ES-I3 (cell line): ENCODE results near the gene C11orf24.
"Not testable (repeated sequence)": the region's sequence is repeated elsewhere in the genome, so short reads cannot be mapped to it uniquely, and the experiment has no call there.

Source experiments
- H3K36me3 ChIP-seq: 2 replicates; pipeline ENCODE4 v1.6.1; 2013; ENCODE audit warnings: mild to moderate bottlenecking, low read length, control low read depth, moderate library complexity; ENCODE audit not compliant: insufficient read depth
- H3K4me1 ChIP-seq: 2 replicates; pipeline ENCODE4 v1.6.1; 2013; ENCODE audit warnings: mild to moderate bottlenecking, control low read depth, low read length; ENCODE audit not compliant: insufficient read depth
- H3K9ac ChIP-seq: 2 replicates; pipeline ENCODE4 v1.6.1; 2013; ENCODE audit warnings: low read depth, mild to moderate bottlenecking, low read length, moderate library complexity
- H3K9me3 ChIP-seq: 2 replicates; pipeline ENCODE4 v1.6.1; 2013; ENCODE audit warnings: mild to moderate bottlenecking, low read length, moderate library complexity; ENCODE audit not compliant: control insufficient read depth, insufficient read depth

Gene C11orf24

GRCh38 chr11:68303982-68304780 lies 32.4 kb upstream of the C11orf24 start:
- Histone ChIP-seq H3K4me1 (no peaks in the 10 kb centered on the region), H3K36me3 (no peaks in the 10 kb centered on the region), H3K9me3 (peaks cover 8% of the 10 kb centered on the region), H3K9ac (no peak overlapping the region)

- no peaks in the 10 kb centered on the region for H3K4me1 ChIP-seq
Observed at GRCh38 chr11:68303083-68303482, 31.3 kb upstream of the C11orf24 start.

GRCh38 chr11:68302670-68303069 lies 30.9 kb upstream of the C11orf24 start:
- H3K9ac ChIP-seq = no peak overlapping the region
- peaks cover 8% of the 10 kb centered on the region for H3K9me3 ChIP-seq
- H3K4me1 ChIP-seq = no peaks in the 10 kb centered on the region
- no peaks in the 10 kb centered on the region for H3K36me3 ChIP-seq

More at GRCh38 chr11:68303083-68303482, 31.3 kb upstream of the C11orf24 start:
- H3K9ac ChIP-seq = no peak overlapping the region
- no peaks in the 10 kb centered on the region for H3K36me3 ChIP-seq
- peaks cover 8% of the 10 kb centered on the region for H3K9me3 ChIP-seq

GRCh38 chr11:68302256-68302655 lies 30.5 kb upstream of the C11orf24 start:
- H3K9ac ChIP-seq = no peak overlapping the region
- H3K4me1 ChIP-seq = no peaks in the 10 kb centered on the region
- peaks cover 8% of the 10 kb centered on the region for H3K9me3 ChIP-seq
- H3K36me3 ChIP-seq = no peaks in the 10 kb centered on the region

- H3K36me3 ChIP-seq = no peaks in the 10 kb centered on the region
- no peaks in the 10 kb centered on the region for H3K4me1 ChIP-seq
- no peak overlapping the region for H3K9ac ChIP-seq
- peaks cover 8% of the 10 kb centered on the region for H3K9me3 ChIP-seq
Observed at GRCh38 chr11:68300076-68300830, 28.5 kb upstream of the C11orf24 start.

GRCh38 chr11:68299517-68299879 lies 27.7 kb upstream of the C11orf24 start:
- not testable (repeated sequence) for H3K9ac ChIP-seq, H3K4me1 ChIP-seq, H3K9me3 ChIP-seq

GRCh38 chr11:68298659-68299516 lies 27.1 kb upstream of the C11orf24 start:
- Histone ChIP-seq H3K9ac (no peak overlapping the region), H3K4me1 (no peaks in the 10 kb centered on the region), H3K9me3 (0 out of 2 replicates have a peak, but pooled peaks cover 1% of the 10 kb centered on the region), H3K36me3 (no peaks in the 10 kb centered on the region)

More at GRCh38 chr11:68299517-68299879, 27.7 kb upstream of the C11orf24 start:
- not testable (repeated sequence) for H3K36me3 ChIP-seq

- H3K4me1 ChIP-seq = no peaks in the 10 kb centered on the region
- H3K9me3 ChIP-seq = no peaks in the 10 kb centered on the region
- no peak overlapping the region for H3K9ac ChIP-seq
- H3K36me3 ChIP-seq = no peaks in the 10 kb centered on the region
Observed at GRCh38 chr11:68297812-68298658, 26.3 kb upstream of the C11orf24 start.

- no peaks in the 10 kb centered on the region for H3K36me3 ChIP-seq
- H3K4me1 ChIP-seq = no peaks in the 10 kb centered on the region
- H3K9me3 ChIP-seq = no peaks in the 10 kb centered on the region
- H3K9ac ChIP-seq = no peak overlapping the region
Observed at GRCh38 chr11:68297494-68297811, 25.7 kb upstream of the C11orf24 start.

- Histone ChIP-seq H3K9ac (no peak overlapping the region), H3K4me1 (no peaks in the 10 kb centered on the region)
Observed at GRCh38 chr11:68297052-68297378, 25.2 kb upstream of the C11orf24 start.

GRCh38 chr11:68296344-68297051 lies 24.7 kb upstream of the C11orf24 start:
- H3K9me3 ChIP-seq = no peaks in the 10 kb centered on the region
- no peak overlapping the region for H3K9ac ChIP-seq
- no peaks in the 10 kb centered on the region for H3K36me3 ChIP-seq
- no peaks in the 10 kb centered on the region for H3K4me1 ChIP-seq

More at GRCh38 chr11:68297052-68297378, 25.2 kb upstream of the C11orf24 start:
- H3K9me3 ChIP-seq = no peaks in the 10 kb centered on the region
- H3K36me3 ChIP-seq = no peaks in the 10 kb centered on the region

- H3K9ac ChIP-seq = no peak overlapping the region
Observed at GRCh38 chr11:68295940-68296339, 24.2 kb upstream of the C11orf24 start.

GRCh38 chr11:68295271-68295670 lies 23.5 kb upstream of the C11orf24 start:
- H3K36me3 ChIP-seq = no peaks in the 10 kb centered on the region
- no peak overlapping the region for H3K9ac ChIP-seq
- no peaks in the 10 kb centered on the region for H3K9me3 ChIP-seq
- H3K4me1 ChIP-seq = no peaks in the 10 kb centered on the region

More at GRCh38 chr11:68295940-68296339, 24.2 kb upstream of the C11orf24 start:
- H3K4me1 ChIP-seq = no peaks in the 10 kb centered on the region
- H3K36me3 ChIP-seq = no peaks in the 10 kb centered on the region
- no peaks in the 10 kb centered on the region for H3K9me3 ChIP-seq
